Stimulated activated CD4-positive, alpha-beta T cell treated with anti-CD3 and anti-CD28 coated beads, Interleukin-4, amount 100 ng/mL, for 24 hours (primary cell): ENCODE results near the gene SPTSSA.
A peak's percentile ranks its signal among the peaks of the same experiment; 100 is the strongest.
"Not testable (repeated sequence)": the region's sequence is repeated elsewhere in the genome, so short reads cannot be mapped to it uniquely, and the experiment has no call there.

Experiments
- DNase-seq: peaks from one replicate; pipeline ENCODE4 v3.0.0-alpha.2; 2020

SPTSSA gene

DNA sequence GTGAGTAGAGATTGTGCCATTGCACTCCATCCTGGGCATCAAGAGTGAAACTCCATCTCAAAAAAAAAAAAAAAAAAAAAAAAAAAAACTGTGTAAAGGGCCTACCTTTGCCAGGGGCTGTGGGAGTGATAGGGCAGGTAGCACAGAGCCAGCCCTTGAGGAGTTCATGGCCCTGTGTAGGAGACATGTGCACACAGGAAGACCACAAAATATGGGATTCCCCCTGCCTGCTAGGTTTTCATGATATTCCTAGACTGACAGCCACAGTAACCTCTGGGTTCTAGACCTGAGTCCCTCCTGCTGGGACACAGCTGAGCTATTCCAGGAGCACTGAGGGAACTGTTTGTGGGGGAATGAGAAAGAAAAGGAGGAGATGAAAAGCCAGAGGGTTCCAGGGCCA, 8.3 kb upstream of the SPTSSA start:
- no peak for DNase-seq

DNA sequence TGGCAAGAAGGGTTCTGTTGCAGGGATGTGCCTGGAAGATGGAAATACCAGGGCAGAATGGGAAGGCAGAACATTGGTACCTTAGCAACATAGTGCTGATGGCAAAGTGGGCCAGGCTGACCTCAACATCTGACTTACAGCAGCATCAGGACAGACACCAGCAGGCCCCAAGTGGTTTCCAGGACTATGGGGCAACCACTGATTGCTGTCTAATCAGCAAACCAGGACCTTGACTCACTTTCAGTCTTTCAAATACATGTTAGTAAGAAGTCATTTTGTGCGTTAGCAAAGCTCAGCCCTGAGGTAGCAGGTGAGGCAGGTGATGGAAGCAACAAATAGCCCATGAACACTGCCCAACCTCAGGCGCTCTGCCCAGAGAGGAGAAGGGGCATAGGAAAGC, 4.7 kb upstream of the SPTSSA start:
- no peak for DNase-seq

DNA sequence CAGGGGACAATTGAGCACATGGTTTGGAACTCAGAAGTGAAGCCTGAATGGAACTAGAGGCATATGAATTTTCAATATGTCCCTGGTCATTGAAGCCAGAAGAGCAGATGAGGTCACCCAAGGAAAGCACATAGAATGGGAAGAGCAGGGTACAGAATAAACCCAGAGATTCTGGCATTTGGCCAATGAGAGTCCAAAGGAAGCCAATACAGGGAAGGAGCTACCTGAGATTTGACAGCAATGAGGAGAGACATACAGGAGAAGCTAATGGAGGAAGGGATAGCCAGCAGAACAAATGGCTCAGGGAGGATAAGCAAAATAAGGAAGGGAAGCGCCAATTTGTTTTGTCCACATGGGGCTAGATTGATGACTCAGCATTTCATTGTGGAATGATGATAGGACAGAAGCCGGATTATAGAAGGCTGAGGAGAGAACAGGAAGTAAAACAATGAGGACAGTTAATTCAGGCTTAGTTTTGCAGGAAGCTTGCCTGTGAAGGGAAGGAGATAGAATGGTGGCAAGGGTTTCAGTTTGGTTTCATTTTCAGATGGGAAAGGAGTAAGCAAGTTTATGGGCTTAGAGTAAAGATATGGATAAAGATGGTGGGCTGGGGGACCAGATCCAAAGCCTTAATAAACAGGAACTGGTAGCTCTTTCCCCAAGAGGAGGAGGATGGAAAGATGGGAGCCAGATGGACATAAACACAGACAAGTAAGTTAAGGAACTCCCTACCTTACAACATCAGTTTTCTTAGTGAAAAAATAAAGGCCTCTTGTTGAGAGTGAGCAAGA, 3.2 kb upstream of the SPTSSA start:
- DNase-seq = no peak

DNA sequence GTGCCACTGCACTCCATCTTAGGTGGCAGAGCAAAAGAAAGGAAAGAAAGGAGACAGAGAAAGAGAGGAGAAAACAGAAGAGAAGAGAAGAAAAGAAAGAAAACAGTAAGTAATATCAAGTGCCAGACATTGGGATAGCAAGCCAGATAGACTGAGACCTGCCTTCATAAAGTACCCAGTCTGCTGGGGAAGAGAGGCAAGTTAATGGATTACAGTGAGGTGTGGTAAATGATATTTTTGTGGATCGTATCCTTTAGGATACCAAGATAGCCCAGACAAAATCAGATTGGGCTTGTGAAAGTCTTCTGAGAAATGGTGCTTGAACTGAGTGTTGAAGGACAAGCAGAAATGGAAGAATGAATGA, 1.5 kb upstream of the SPTSSA start:
- DNase-seq = no peak

DNA sequence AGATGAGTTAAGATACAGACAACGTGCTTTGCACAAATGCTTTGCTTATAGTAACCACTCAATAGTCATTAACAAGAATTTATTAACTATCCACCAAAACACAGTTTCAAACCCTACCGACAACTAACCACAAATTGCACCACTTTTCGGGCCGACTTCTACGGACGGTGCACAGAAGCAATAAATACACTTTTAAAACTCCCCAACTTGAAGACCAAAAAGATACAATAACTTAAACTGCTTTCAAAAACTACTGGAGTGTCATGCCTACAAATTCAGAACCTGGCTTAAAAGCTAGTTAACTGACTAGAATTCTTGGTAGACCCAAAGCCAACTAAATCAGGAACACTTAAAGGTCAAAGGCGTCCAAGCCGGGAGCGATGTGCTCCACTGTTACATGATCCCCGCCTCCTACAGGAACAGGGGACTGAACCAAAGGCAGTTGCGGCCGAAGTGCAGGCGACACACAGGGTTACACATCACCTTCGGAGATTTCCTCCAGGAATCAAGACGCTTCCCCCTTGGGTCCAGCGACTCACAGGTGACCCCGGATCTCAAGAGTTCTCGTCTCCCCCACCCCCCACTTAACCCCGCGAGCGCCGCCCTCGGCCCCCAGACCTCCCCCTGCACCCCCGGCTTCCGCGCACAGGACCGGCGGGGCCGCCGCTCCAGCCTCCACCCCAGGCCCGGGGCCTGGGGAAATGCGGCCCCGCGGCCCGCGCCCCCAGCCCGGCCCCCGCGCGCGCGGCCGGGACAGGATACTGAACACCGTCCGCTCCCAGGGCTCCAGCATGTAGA, 507 bp downstream of the SPTSSA start:
- DNase-seq = peak; percentile 27

DNA sequence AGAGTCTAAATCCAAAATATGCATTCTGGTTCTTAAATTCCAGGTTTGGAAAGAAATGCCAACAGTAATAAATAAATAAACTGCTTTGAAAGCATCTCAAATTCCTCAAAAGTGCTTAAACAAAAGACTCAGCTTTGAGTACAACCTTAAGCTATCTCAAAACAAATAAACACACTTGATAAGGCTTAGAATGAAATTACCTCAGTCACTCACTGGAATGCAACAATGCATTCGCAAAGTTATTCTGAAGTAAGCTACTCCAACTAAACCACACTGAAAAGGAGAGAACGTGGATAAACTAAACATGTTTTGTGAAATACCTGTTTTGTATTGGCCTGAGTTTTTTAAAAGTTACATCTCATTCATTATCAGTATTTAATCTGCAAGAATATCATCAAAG, 1.2 kb downstream of the SPTSSA start:
- DNase-seq = no peak

DNA sequence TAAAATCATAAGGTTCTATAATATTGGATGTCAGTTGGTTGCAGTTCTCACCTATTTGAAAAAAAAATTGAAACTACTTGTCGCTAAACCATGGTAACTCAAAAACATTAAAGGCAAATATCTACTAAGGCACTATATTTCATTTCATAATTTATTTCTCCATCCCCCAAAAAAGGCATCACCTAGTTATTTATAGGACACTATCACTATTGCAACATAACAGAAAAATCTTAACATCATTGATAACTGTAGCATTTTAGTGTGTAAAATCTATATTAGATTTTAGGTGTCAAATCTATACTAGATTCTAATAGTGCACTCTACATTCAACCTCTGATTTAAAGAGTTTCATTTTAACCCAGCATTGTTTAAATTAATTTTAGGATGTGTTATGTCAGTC, 1.7 kb downstream of the SPTSSA start:
- DNase-seq = no peak

DNA sequence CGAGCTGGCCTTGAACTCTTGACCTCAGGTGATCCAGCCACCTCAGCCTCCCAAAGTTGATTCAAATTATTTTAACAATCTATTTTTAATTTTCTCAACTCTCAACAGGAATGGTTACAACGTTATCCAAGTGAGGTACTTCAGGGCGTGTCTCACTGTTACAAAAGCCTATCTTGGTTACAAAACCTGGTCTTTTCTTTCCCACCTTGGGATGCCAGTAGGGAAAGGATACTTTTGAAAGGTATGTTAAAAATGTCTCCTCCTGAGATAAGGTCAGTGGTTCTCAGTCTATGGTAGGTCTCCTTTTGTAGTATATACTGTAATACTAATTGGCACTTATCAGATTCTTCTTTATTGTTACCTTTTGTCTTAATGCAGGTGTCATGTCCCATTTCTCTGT, 4.9 kb downstream of the SPTSSA start:
- no peak for DNase-seq

DNA sequence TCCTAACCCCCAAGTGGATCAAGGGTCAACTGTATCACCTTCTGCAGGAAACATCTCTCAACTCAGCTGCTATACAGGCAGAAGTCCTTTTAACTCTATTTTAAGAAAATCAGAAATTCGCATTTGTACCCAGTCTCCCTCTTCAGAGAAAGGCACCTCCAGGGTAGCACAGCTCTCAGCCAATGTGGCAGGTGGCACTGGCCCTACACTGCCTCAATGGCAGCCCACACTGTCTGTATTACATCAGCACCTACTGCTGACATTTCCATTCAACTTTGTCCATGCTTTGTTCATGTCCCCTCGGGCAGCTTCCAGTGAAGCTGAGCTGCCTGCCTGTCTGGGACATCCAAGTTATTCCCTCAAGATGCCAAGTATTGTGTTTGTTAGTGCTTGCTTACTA, 8.8 kb downstream of the SPTSSA start:
- DNase-seq = no peak

DNA sequence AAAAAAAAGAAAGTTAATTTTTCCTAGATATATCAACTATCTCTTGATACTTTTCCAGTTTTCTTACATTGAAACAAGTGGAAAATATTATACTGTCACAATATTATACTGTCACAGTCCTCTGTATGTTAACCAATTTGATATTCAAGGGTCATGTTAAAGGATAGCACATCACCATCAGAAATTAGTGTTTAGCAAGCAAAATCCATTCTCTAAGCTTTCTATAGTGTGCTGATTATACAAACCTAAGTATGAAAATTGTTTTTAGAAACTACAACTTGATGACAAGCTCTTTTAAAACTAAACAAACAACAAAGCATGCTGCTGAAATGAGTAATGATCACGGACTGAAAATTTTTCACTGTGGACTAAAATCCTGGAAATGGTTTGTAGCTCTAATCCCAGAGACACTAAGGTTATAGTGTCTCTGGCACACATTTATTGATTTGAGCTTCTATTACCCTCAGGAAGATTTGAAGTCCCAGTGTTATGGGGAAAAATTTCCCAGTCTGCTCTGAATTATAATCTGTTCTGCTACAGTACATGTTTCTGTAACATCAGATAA, 9.7 kb downstream of the SPTSSA start:
- DNase-seq = no peak

DNA sequence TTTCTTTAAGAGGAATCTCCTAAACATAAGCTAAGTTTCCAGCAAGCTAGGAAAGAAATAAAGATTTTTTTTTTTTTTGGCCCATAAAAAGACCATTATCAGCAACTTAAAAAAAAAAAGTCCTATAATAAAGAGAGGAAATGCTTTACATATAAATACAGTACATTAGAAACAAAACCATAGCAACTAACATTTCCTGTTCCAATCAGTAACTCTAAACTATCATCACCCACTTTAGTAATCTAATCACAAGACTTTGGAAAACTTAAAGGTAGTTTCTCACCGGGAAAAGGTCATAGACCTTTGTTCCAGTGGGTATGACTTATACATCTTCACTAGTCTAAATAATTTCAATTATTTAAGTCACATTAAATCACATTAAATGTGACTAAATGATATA, 11.1 kb downstream of the SPTSSA start:
- DNase-seq = no peak

DNA sequence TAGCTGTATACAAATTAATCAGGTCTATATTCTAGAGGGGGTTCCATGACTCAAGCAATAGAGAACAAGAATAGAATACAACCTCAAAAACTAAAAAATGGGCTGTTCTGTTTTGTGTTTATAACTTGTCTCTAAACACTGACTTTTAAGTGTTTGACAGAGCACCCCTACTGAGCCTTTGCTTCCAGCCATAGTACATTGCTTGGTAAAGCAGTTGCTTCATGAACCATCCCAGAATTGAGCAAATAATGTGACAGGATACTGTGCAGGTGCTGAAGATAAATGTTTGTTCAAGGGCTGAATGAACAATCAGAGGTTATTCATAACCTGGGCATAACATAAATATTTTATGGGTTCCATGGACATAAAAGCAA, 11.5 kb downstream of the SPTSSA start:
- no peak for DNase-seq

DNA sequence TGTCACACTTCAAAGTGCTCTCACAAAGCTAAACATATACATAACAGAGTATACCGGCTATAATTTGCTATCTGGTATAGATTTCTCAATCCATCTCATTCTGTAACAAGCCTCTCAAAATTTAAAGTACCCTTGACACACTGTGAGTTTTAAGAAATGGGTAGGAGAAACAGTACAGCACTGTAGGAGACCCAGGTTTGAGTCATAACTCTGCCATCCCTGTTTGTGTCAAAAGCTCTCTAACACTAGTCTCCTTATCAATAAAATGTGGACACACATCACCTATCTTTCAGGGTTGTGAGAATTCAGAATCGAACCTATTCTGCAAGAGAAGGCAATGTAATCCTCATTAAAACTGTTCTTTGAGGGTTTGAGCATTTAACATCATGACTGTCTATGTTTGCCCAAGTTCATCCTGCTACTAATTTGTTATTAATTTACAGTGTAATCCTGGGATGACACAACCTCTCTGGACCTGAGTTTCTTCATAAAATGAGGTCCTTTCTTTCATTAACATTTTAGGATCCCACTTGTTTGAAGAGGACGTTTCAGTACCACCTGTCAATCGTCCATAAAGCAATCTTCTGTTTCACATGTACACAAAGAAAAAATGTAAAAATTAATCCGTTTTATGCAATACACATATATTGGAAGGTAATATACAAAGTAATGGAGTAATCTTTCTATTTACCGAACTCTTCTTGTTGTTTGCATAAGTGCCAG, 12.1 kb downstream of the SPTSSA start:
- no peak for DNase-seq

DNA sequence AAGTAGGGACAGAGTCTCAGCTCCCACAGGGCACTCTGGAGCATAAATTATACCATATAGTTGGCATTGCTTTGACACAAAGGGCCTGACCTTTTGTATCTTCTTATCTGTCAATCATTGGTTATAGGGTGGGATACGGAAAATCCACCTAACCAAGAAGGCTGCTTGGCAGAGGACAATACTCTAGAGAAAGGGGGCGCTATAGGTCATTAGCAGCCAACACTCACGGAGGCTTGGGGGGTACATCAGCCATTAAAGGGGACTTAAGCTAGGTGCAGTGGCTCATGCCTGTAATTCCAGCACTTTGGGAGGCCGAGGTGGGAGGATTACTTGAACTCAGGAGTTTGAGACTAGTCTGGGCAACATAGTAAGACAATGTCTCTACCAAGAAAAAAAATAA, 22.9 kb downstream of the SPTSSA start:
- no peak for DNase-seq

DNA sequence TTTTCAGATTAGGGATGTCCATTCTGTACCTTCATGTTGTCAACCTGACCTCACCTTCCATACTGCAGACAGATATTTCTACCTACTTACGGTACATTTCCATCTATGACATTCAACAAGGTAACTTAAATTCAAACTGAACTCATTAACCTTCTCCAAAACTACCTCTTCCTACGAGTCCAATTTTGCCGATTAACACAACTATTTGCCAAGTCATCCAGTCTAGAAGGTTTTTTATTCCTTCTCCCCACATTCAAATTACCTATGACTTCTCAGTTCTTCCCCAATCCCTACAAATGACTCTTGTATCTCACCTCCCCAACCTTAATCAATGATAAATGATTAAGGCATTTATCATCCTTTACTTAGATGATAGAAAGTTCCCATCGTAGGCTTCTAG, 23.6 kb downstream of the SPTSSA start:
- no peak for DNase-seq

DNA sequence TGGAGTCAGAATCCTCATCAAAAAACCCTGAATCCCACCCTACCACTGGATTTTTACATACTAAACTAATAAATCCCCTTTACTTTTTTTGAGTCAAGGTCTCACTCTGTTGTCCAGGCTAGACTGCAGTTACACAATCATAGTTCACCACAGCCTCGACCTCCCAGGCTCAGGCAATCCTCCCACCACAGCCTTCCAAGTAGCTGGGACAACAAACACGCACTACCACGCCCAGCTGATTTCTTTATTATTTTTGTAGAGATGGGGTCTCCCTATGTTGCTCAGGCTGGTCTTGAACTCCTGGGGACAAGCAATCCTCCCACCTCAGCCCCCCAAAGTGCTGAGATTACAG, 24.3 kb downstream of the SPTSSA start:
- DNase-seq = no peak

DNA sequence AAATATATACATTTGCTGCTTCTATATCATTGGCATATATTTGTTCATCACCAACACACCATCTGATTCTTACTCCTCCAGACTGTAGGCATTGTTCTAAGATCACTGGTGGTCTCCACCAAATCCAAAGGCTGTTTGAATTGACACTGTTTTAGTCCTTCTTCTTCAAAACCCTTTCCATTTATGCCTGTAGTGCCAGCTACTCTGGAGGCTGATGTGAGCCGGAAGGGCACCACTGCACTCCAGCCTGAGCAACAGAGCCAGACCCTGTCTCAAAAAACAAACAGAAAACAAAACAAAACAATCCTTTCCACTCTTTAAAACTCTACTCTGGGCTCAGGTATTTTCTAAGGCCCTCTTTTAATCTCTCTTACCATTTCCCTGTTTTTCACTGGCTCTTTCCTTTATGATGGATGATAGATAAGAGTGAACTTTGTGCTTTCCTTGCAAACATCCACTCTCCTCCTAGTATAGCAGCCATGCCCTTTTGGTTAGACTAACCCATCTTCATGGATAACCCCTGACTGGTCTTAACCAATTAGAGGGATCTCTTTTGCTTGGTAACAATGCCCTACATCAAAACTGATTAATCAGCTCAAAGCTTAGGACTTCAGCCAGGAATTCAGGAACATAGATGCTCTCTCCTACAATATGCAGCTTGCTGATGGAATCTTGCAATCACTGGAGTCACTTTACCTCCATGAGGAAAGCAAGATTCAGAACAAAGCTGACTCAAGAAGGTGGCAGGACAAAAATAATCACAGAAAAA, 24.9 kb downstream of the SPTSSA start:
- DNase-seq = no peak

DNA sequence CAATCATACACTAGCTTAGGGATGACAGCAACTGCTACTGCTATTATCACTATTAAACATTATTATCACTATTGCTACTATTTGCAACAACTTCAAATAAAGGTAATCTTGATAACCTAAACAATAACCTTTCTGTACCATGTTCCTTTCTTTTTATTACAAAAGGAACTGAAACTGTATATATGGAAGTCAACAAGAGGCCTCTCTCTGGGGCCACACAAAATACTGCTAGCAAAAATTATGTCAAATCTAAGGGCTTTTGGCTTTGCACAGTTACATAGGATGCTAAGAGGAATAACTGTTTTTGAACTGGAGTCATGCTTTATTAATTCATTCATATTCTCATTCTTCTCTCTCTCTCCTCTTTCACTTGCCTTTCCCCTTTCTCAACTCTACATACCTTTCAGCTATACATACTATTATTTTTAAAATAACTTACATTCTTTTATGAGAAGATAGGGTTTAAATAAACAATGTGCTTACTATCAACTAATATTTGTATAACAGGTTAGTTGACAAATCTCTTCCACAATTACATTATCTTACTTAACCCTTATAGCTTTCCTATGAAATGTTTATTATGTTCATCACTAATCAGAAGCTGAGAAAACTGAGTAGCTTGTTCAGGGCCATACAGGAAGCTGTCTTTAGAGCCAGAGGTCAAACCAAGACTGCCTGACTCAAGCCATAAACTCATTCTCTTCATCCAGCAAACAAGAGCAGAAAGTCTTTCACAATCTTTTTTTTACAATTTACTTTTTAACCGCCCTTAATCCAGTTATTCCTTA, 25.7 kb downstream of the SPTSSA start:
- DNase-seq = no peak

DNA sequence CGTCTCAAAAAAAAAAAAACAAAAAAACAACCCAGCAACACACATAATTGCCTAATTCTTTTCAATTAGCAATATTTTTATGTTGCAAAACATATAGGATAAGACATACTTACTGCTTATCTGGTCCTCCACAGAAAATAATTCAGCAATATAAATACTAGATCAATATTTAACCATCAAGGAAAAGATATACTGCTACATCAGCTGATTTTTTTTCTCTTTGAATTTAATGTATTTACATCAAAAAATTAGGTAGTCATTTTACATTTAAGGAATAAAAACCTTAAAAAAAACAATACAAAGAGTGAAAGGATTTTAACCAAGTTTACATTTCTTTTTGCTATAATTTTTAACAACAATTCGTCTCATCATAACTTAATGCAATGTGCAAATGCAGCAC, 28.1 kb downstream of the SPTSSA start:
- no peak for DNase-seq

DNA sequence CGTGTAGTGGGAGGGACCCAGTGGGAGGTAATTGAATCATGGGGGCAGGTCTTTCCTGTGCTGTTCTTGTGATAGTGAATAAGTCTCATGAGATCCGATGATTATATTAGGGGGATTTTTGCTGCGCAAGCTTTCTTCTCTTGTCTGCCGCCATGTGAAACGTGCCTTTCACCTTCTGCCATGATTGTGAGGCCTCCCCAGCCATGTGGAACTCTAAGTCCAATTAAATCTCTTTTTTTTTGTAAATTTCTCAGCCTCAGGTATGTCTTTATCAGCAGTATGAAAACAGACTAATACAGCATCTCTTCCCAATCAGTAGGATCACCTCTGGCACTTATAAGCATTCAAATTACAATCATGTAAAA, 34.0 kb downstream of the SPTSSA start:
- DNase-seq = not testable (repeated sequence)

DNA sequence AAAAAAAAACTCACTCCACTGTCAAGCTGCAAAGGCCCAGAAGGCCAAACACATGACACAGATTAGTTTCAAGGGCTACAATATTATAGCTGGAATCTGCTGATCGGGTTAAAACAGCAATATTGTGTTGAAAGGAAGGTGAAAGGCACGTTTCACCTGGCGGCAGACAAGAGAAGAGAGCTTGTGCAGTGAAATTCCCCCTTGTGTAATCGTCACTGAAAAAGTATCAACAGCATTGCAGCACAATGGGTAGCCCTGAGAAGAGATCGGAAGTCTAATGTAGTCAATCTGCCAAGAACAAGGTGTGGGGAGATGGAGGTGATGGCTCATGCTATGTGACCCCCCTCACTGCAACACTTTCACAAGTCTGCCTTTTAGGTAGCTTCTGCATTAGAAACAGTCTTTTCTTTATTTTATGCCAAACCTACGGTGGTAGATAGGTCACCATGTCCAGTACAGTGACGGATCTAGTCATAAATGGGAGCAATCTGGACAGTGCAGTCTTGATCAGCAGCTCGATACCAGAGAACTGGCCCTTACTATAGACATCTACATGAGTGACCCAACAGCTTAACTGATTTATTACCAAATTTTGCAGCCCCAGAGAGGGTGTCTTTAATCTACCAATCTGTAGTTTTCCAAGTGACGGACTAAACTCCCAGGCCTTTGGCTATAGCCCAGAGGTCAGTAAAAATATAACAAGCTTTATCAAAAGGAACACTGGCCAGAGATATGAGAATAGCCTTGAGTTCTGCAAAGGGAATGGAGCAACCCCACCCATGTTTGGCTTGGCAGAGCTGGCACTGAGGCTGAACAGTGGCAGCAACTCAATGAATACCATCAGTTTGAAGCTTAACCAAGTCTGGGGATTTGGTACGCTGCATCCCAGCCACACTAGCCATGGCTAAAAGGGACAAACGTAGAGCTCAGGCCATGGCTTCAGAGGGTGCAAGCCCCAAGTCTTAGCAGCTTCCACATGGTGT, 35.4 kb downstream of the SPTSSA start:
- DNase-seq = no peak
